Measurements from ENCODE around the gene POU2F3.

DNA sequence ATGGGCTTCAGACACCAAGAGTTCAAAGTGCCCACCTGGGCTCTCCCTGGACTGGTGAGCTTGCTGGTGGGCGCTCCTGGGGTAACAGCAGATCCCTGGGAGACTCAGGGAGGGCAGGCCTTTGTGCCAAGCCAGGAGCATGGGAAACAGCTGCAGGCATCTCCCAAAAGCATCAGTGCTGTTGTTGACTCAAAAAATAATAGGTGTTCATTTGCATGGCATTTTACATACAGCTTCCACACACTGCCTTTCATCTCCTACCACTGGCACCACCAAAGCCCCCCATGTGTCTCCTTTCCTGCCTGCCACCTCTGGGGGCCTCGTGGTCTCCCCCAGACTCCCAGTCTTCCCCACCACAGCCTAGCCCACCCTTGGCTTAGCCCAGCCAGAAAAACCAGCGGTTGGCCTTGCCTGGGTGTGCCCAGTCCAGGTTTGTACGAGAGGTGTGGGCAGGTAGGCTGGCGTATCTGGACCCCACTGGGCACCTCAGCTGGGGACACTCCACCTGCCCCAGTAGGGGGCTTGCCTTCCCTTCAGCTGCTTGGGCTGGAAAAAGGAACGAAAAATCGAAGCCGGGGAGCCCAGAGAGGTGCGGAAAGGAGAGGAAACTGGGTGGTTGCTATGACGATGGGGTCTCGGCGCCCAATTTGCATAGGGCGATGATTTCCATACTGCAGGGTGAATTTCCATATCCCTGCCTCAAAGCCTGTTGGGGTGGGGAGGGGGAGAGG, 15.0 kb downstream of the POU2F3 start:
- TF ChIP-seq, protein P1, sequence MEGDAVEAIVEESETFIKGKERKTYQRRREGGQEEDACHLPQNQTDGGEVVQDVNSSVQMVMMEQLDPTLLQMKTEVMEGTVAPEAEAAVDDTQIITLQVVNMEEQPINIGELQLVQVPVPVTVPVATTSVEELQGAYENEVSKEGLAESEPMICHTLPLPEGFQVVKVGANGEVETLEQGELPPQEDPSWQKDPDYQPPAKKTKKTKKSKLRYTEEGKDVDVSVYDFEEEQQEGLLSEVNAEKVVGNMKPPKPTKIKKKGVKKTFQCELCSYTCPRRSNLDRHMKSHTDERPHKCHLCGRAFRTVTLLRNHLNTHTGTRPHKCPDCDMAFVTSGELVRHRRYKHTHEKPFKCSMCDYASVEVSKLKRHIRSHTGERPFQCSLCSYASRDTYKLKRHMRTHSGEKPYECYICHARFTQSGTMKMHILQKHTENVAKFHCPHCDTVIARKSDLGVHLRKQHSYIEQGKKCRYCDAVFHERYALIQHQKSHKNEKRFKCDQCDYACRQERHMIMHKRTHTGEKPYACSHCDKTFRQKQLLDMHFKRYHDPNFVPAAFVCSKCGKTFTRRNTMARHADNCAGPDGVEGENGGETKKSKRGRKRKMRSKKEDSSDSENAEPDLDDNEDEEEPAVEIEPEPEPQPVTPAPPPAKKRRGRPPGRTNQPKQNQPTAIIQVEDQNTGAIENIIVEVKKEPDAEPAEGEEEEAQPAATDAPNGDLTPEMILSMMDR (IDR thresholded peaks at IDR 0.05): no peak
- no peak for TF ChIP-seq POLR2A (IDR thresholded peaks at IDR 0.05)
